ENCODE measurements around the gene RPS6KA2.
"Not testable (repeated sequence)": the region's sequence is repeated elsewhere in the genome, so short reads cannot be mapped to it uniquely, and the experiment has no call there.

RPS6KA2 gene

GRCh38 chr6:166587631-166588413, 39.2 kb downstream of the RPS6KA2 start:
- DNase-seq (ENCODE audit: low read depth), result no peak
- H3K4me3 ChIP-seq (ENCODE audit: low read length), result no peak overlapping the region
- TF ChIP-seq, protein P1, sequence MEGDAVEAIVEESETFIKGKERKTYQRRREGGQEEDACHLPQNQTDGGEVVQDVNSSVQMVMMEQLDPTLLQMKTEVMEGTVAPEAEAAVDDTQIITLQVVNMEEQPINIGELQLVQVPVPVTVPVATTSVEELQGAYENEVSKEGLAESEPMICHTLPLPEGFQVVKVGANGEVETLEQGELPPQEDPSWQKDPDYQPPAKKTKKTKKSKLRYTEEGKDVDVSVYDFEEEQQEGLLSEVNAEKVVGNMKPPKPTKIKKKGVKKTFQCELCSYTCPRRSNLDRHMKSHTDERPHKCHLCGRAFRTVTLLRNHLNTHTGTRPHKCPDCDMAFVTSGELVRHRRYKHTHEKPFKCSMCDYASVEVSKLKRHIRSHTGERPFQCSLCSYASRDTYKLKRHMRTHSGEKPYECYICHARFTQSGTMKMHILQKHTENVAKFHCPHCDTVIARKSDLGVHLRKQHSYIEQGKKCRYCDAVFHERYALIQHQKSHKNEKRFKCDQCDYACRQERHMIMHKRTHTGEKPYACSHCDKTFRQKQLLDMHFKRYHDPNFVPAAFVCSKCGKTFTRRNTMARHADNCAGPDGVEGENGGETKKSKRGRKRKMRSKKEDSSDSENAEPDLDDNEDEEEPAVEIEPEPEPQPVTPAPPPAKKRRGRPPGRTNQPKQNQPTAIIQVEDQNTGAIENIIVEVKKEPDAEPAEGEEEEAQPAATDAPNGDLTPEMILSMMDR (conservative IDR thresholded peaks at IDR 0.05; ENCODE audit: low read depth, low read length), result no peak

- DNase-seq (ENCODE audit: low read depth), result no peak
- TF ChIP-seq, protein P1 (conservative IDR thresholded peaks at IDR 0.05; ENCODE audit: low read depth, low read length), result no peak
- no peak within 1 kb of the TSS for H3K4me3 ChIP-seq (ENCODE audit: low read length)
Measured at GRCh38 chr6:166586424-166587156, 40.5 kb downstream of the RPS6KA2 start, which contains the start of gene RAMACL. TSS of gene RAMACL (minus strand) at chr6:166586678. CDS start at chr6:166586477, 201 bp downstream.

DNA sequence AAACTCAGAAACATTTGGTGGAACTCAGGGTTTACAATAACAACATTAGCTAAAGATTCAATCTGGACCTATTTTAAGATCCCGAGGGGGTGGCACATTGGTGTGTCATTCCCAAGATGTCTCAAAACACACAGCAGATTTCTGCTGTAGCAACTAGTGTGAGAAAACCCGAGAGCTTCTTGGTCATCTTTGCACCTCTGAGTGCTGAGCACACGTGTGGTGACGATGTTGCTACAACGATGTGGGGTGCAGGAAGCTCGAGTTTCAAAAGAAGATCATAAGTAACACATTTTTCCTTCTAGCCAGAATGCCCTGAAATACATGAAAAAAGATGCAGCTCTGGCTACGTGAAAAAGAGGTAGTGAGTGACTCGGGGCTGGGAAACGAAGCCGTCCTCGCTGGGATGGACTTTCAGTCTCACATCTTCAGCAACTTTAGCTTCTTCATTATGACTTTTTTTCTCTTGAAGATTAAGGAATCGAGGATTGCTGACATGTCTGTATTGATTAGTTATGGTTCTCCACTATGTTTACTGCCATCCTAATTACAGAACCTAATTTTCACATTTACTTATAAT, 42.1 kb downstream of the RPS6KA2 start:
- TF ChIP-seq, protein P1 (conservative IDR thresholded peaks at IDR 0.05; ENCODE audit: low read depth, low read length), result no peak
- no peak for DNase-seq (ENCODE audit: low read depth)
- no peak overlapping the region for H3K4me3 ChIP-seq (ENCODE audit: low read length)

- TF ChIP-seq, protein P1 (conservative IDR thresholded peaks at IDR 0.05; ENCODE audit: low read depth, low read length), result no peak
- DNase-seq (ENCODE audit: low read depth), result no peak
- no peak overlapping the region for H3K4me3 ChIP-seq (ENCODE audit: low read length)
Measured at GRCh38 chr6:166584155-166584554, 42.9 kb downstream of the RPS6KA2 start.

GRCh38 chr6:166583230-166583965, 43.7 kb downstream of the RPS6KA2 start:
- no peak for DNase-seq (ENCODE audit: low read depth)
- TF ChIP-seq, protein P1 (conservative IDR thresholded peaks at IDR 0.05; ENCODE audit: low read depth, low read length), result no peak
- no peak overlapping the region for H3K4me3 ChIP-seq (ENCODE audit: low read length)

DNA sequence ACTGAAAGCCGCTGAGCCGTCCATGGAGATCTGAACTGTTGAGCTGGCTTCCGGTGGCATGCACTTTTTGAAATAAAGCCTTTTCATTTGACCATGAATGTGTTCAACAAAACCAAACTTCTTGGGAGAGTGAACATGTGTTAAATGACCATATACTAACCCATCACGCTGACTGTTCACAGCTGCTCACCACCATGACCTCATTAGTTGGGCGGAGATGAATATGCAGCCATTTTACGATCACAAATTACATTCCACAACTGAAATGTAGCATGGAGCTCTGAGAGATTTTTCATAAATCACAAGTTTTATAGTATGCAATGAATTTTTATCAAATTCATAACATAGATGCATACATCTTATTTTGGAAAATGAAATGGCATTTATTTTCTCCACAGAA, 44.8 kb downstream of the RPS6KA2 start:
- TF ChIP-seq, protein P1 (conservative IDR thresholded peaks at IDR 0.05; ENCODE audit: low read depth, low read length), result no peak
- DNase-seq (ENCODE audit: low read depth), result no peak
- H3K4me3 ChIP-seq (ENCODE audit: low read length), result no peak overlapping the region

GRCh38 chr6:166581801-166582200, 45.2 kb downstream of the RPS6KA2 start:
- not testable (repeated sequence) for DNase-seq (ENCODE audit: low read depth); H3K4me3 ChIP-seq (ENCODE audit: low read length)

All from retinal pigment epithelial cell (primary cell).